A549 (cell line): ENCODE measurements around the gene USP9X. TPM values are rescaled to one million over a fixed set of nuclear protein-coding genes. Genes with fewer than 3 reads are reported as not detected.

Source experiments
- ATAC-seq, 2 experiments: fragments of 200-7000 bp in 1 of 2; fragments of >200 bp in 1 of 2; cut with Nextera tagmentation in 1 of 2; cut with Tn5 transposase in 1 of 2; 3 replicates each; pipeline versions ENCODE4 v1.8.0 to v1.9.1; 2018 to 2020; ENCODE audit warnings: mild to moderate bottlenecking in 1 of 2, moderate library complexity in 1 of 2
- CTCF ChIA-PET: fragments of 300-600 bp; sonication (Branson Sonifier 250); formaldehyde crosslinking; extraction: SDS; loops from one replicate; lab custom pipeline; 2021; ENCODE audit warnings: antibody characterized with exemption, inconsistent platforms; lab: Yijun Ruan, JAX
- POLR2A ChIA-PET: fragments of 350-600 bp; formaldehyde crosslinking; extraction: SDS; loops from one replicate; lab custom pipeline; 2021; ENCODE audit warnings: antibody characterized with exemption, inconsistent platforms; lab: Yijun Ruan, JAX
- DNase-seq, 2 experiments: peaks; one replicate each; pipeline versions ENCODE4 v3.0.0 to v3.0.0-alpha.2; 2011 to 2016; ENCODE audit warnings: low read depth in 1 of 2, low spot score in 1 of 2
- FAIRE-seq: peaks from 2 replicates; lab custom pipeline; 2011; peaks lifted over from hg19 to GRCh38; lab: Jason Lieb, UNC
- H3K27ac ChIP-seq, 2 experiments: fragments of >200 bp; sonication (Bioruptor Twin); formaldehyde crosslinking; 3 replicates each; pipeline ENCODE4 v1.5.1; 2016 to 2017
- H3K4me1 ChIP-seq: fragments of >200 bp; sonication (Bioruptor Twin); formaldehyde crosslinking; 3 replicates; pipeline ENCODE4 v1.6.1; 2016
- H3K4me2 ChIP-seq: fragments of >200 bp; sonication (Bioruptor Twin); formaldehyde crosslinking; 3 replicates; pipeline ENCODE4 v1.6.1; 2016
- H3K4me3 ChIP-seq: fragments of >200 bp; sonication (Bioruptor Twin); formaldehyde crosslinking; 3 replicates; pipeline ENCODE4 v1.5.1; 2016
- H3K9me3 ChIP-seq: fragments of >200 bp; sonication (Bioruptor Twin); formaldehyde crosslinking; 3 replicates; pipeline ENCODE4 v1.6.1; 2016
- CBX8 ChIP-seq: fragments of 200-600 bp; sonication (generic); IDR thresholded peaks from 2 replicates; pipeline ENCODE4 v1.6.1; 2016
- CEBPB ChIP-seq, 2 experiments: fragments of >200 bp in 1 of 2; sonication (Bioruptor Twin) in 1 of 2; formaldehyde crosslinking in 1 of 2; IDR thresholded peaks; 2 replicates each; pipeline ENCODE4 v1.6.1; 2012 to 2016
- CHD2 ChIP-seq: fragments of 150-350 bp; IDR thresholded peaks from 2 replicates; pipeline ENCODE4 v1.6.1; 2014; ENCODE audit warnings: low read length; ENCODE audit not compliant: partially characterized antibody
- CHD4 ChIP-seq: fragments of 200-600 bp; sonication (generic); IDR thresholded peaks from 2 replicates; pipeline ENCODE4 v1.6.1; 2016; ENCODE audit warnings: antibody characterized with exemption, mild to moderate bottlenecking, borderline replicate concordance
- EHMT2 ChIP-seq: fragments of 200-600 bp; sonication (generic); IDR thresholded peaks from 2 replicates; pipeline ENCODE4 v1.6.1; 2016; ENCODE audit warnings: antibody characterized with exemption, low read depth, mild to moderate bottlenecking, moderate library complexity
- FOSB ChIP-seq: fragments of 250-450 bp; sonication (Bioruptor Pico); IDR thresholded peaks from 2 replicates; pipeline ENCODE4 v1.5.0; 2020; ENCODE audit warnings: mild to moderate bottlenecking, moderate library complexity
- FOXS1 ChIP-seq: fragments of 250-450 bp; sonication (Bioruptor Pico); IDR thresholded peaks from 2 replicates; pipeline ENCODE4 v1.5.0; 2020; ENCODE audit warnings: mild to moderate bottlenecking, moderate library complexity
- GATA3 ChIP-seq: IDR thresholded peaks from 2 replicates; pipeline ENCODE4 v1.6.1; 2012; ENCODE audit warnings: borderline replicate concordance
- HOXB5 ChIP-seq: fragments of 250-450 bp; sonication (Bioruptor Pico); IDR thresholded peaks from 2 replicates; pipeline ENCODE4 v1.5.0; 2020; ENCODE audit warnings: mild to moderate bottlenecking, moderate library complexity
- MAZ ChIP-seq: fragments of 150-350 bp; IDR thresholded peaks from 2 replicates; pipeline ENCODE4 v1.6.1; 2014; ENCODE audit warnings: antibody characterized with exemption, low read depth, low read length, borderline replicate concordance
- MYC ChIP-seq: IDR thresholded peaks from 2 replicates; pipeline ENCODE4 v1.6.1; 2012; ENCODE audit warnings: mild to moderate bottlenecking, inconsistent platforms, low read length, improper control_type of control experiment, borderline replicate concordance
- PHF8 ChIP-seq: fragments of 200-600 bp; sonication (generic); IDR thresholded peaks from 2 replicates; pipeline ENCODE4 v1.6.1; 2016; ENCODE audit warnings: low read depth, mild to moderate bottlenecking, antibody characterized with exemption, moderate library complexity, borderline replicate concordance
- POLR2A ChIP-seq: IDR thresholded peaks from 2 replicates; pipeline ENCODE4 v1.6.1; 2012; ENCODE audit warnings: mild to moderate bottlenecking, low read length
- TP53 ChIP-seq: fragments of 250-450 bp; sonication (Bioruptor Pico); IDR thresholded peaks from 2 replicates; pipeline ENCODE4 v1.5.0; 2021; ENCODE audit warnings: mild to moderate bottlenecking, moderate library complexity
- WGBS: methylation state at CpG from one replicate; pipeline ENCODE4 v1.1.6; 2017; ENCODE audit errors: missing lambda C conversion rate; 5-methylcytosine and 5-hydroxymethylcytosine counted together
- polyA plus RNA-seq, 4 experiments: library from polyadenylated mRNA; depleted of rRNA in 3 of 4; stranded (reverse); fragments of >200 nt; fragmentation: RNase III in 1 of 4; extraction: RNeasy Plus Mini Kit Qiagen cat#74134 plus additional on column Dnase treatment in 1 of 4; gene quantifications; 2 replicates in 3 of 4; 3 replicates in 1 of 4; pipeline ENCODE4 v1.2.3, GENCODE V29; 2011 to 2017
- TF ChIP-seq, protein P1 (sequence below): IDR thresholded peaks from 2 replicates; pipeline ENCODE4 v1.6.1; 2012
- TF ChIP-seq, protein P2 (sequence below): fragments of 200-600 bp; sonication (generic); IDR thresholded peaks from 2 replicates; pipeline ENCODE4 v1.6.1; 2016; ENCODE audit warnings: antibody characterized with exemption, mild to moderate bottlenecking, moderate library complexity

USP9X gene
- polyA plus RNA-seq, 2 of the 4 experiments (the other 2 are of a cell fraction): 30.7 to 70.4 TPM

DNA sequence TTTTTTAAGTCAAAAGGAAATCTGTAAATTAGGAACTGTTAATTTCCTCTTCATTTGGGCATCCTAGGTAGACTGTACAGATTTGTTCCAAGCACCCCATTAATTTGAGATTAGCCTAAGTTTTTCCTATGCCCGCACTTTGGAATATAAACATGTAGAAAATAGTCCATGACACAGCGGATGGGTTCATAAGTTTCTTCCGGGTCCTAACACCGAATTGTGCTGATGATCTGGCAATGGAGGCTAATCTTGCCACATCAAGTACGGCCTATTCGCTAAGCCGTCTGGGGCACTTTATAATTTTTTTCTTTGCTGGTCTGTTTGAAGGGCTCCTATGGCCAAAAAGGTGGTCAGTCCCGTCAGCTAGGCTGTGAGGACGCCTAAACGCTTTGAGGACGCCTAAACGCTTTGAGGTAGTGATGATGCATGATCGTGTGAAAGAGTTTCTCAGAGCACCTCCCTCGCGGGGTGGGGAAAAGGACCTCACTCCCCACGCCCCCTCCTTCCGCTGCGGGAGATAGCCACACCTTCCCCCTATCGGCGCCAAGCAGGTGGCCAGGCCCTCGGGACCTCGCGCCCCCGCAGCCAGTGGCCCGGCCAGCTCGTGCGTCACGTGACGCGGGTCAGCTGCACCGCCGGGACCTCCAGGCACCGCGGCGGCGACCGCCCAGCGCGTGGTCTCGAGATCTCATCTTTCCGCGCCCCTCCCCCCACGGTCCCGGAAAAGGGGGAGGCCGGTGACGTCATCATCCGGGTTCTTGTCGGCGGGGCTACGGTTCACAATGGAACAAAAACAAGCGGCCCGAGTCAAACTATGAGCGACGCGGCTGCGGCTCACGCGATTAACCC lies 977 bp upstream of the USP9X start (continued):
- TF ChIP-seq HOXB5 (CRISPR knock-in tag) (0 out of 2 replicates have a peak, but pooled peaks have one; percentile 54), CEBPB (IDR thresholded peaks at IDR 0.05) (peak in 1 of 2 experiments; percentile 13; a peak in 1 of 4 replicates), FOSB (CRISPR knock-in tag) (peak; percentile 48; the same call in 1 of the 2 replicates), FOXS1 (CRISPR knock-in tag) (no peak)
- TF ChIP-seq, protein P1, sequence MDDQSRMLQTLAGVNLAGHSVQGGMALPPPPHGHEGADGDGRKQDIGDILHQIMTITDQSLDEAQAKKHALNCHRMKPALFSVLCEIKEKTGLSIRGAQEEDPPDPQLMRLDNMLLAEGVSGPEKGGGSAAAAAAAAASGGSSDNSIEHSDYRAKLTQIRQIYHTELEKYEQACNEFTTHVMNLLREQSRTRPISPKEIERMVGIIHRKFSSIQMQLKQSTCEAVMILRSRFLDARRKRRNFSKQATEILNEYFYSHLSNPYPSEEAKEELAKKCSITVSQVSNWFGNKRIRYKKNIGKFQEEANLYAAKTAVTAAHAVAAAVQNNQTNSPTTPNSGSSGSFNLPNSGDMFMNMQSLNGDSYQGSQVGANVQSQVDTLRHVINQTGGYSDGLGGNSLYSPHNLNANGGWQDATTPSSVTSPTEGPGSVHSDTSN: peak; percentile 67

DNA sequence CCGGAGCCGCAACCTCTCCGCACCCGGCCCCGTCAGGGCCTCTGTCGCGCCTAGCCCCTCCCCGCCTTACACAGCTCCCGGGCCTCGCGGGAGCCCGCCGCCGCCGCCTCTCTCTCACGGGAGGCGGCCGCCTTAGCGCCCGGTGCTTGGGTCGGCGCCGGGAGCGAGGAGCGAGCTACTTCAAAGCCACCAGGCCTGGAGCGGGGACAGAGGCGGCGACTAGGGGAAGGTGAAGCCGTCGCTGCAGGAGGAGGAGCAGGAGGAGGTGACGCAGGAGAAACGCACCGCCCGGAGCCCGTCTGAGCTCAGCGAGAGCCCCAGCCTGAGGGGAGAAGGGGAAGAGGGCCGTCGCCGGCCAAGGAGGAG lies 250 bp downstream of the USP9X start:
- peak overlapping the region; percentile 81 for H3K4me2 ChIP-seq
- peak; percentile 55 to 60 for ATAC-seq
- ChIA-PET POLR2A (interaction anchor here (0.6 to 4.9 kb wide), 13 partner anchors 11 to 367 kb away, joined by 3 to 50 read pairs (median 6); partner anchors contain the start of gene MED14), CTCF (interaction anchor here (0.6 to 1.4 kb wide), 4 partner anchors 30 to 161 kb away, joined by 3 to 6 read pairs (median 3); no protein-coding TSS in a partner anchor)
- TF ChIP-seq CBX8: no peak
- TF ChIP-seq EHMT2: no peak
- no peak for TF ChIP-seq TP53 (CRISPR knock-in tag)
- TF ChIP-seq PHF8: peak; percentile 54; the same call in 1 of the 2 replicates
- TF ChIP-seq POLR2A: 0 out of 2 replicates have a peak, but pooled peaks have one; percentile 18
- no peak for TF ChIP-seq GATA3
- TF ChIP-seq, protein P2, sequence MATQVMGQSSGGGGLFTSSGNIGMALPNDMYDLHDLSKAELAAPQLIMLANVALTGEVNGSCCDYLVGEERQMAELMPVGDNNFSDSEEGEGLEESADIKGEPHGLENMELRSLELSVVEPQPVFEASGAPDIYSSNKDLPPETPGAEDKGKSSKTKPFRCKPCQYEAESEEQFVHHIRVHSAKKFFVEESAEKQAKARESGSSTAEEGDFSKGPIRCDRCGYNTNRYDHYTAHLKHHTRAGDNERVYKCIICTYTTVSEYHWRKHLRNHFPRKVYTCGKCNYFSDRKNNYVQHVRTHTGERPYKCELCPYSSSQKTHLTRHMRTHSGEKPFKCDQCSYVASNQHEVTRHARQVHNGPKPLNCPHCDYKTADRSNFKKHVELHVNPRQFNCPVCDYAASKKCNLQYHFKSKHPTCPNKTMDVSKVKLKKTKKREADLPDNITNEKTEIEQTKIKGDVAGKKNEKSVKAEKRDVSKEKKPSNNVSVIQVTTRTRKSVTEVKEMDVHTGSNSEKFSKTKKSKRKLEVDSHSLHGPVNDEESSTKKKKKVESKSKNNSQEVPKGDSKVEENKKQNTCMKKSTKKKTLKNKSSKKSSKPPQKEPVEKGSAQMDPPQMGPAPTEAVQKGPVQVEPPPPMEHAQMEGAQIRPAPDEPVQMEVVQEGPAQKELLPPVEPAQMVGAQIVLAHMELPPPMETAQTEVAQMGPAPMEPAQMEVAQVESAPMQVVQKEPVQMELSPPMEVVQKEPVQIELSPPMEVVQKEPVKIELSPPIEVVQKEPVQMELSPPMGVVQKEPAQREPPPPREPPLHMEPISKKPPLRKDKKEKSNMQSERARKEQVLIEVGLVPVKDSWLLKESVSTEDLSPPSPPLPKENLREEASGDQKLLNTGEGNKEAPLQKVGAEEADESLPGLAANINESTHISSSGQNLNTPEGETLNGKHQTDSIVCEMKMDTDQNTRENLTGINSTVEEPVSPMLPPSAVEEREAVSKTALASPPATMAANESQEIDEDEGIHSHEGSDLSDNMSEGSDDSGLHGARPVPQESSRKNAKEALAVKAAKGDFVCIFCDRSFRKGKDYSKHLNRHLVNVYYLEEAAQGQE: peak; percentile 84
- TF ChIP-seq CHD2: peak; percentile 78
- no peak for TF ChIP-seq MYC
- FAIRE-seq: no peak
- H3K4me1 ChIP-seq: peaks cover 41% of the 10 kb centered on the region
- H3K27ac ChIP-seq: peak overlapping the region; percentile 91 to 96
- DNase-seq: no peak
- H3K4me3 ChIP-seq: peak overlapping the region; percentile 89
- no CpG with 5 or more reads among the region's 39 CpGs for WGBS
- H3K9me3 ChIP-seq: no peaks in the 10 kb centered on the region

DNA sequence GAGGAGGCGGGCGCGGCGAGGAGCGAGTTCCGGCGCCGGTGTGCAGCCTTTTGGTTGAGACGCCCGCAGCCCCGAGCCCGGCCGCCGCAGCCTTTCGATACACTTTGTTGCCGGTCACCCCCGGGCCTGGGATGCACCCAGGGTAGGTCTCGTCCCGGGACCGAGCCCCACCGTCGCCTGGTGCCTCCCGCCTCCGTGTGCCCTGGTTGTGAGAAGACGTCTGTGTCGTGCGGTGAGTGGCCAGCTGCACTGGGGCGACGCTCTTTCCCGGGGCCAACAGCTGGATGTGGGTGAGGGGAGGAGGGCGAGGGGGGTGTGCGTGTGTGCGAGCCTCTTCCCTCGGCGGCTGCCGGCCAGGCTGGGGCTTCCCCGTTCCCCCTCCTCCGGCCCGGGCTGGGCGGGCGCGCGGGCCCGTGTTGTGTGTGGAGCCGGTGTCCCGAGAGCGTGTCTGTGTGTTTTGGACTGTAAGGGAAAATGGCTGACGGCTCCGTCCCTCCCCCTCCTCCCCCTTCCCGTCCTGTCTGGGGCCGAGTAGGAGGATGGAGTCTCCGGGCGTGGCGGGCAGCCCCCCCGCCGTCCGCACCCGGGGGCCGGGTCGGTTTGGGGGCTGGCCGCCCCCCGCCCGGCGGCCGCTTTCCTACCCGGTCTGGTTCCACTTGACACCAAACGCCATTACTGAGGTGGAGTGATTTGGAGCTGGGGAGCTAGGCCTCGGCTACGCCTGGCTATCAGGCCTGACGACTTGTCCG lies 807 bp downstream of the USP9X start:
- peak overlapping the region; percentile 89 for H3K4me3 ChIP-seq
- TF ChIP-seq CHD2 (no peak), MAZ (no peak), PHF8 (peak; percentile 27; the same call in 1 of the 2 replicates), POLR2A (0 out of 2 replicates have a peak, but pooled peaks have one; percentile 3), CHD4 (no peak)
- peak overlapping the region; percentile 91 to 96 for H3K27ac ChIP-seq
- WGBS: 2% methylated on average over 9 of the region's 71 CpGs
- H3K4me1 ChIP-seq: peaks cover 41% of the 10 kb centered on the region
- H3K9me3 ChIP-seq: no peaks in the 10 kb centered on the region
- FAIRE-seq: no peak
- POLR2A ChIA-PET: interaction anchor here (1.2 to 4.9 kb wide), 7 partner anchors 11 to 351 kb away, joined by 3 to 50 read pairs (median 9); partner anchors contain the start of gene MED14
- peak; percentile 37 to 65 for DNase-seq
- ATAC-seq: peak; percentile 57 to 63
- peak overlapping the region; percentile 81 for H3K4me2 ChIP-seq
- CTCF ChIA-PET: interaction anchor here (0.6 to 1.4 kb wide), 5 partner anchors 30 to 292 kb away, joined by 3 to 6 read pairs (median 3); no protein-coding TSS in a partner anchor
